Measurements from ENCODE around the gene ARHGAP42.

- TF ChIP-seq MTA3 (CRISPR knock-in tag; IDR thresholded peaks at IDR 0.05) (no peak), RXRA (CRISPR knock-in tag; IDR thresholded peaks at IDR 0.05) (no peak), EZH2 (conservative IDR thresholded peaks at IDR 0.05; ENCODE audit: low read depth, low read length) (no peak), NFIC (IDR thresholded peaks at IDR 0.05; ENCODE audit: low read length) (no peak), ZMAT5 (CRISPR knock-in tag; IDR thresholded peaks at IDR 0.05; ENCODE audit: borderline replicate concordance, low read depth) (no peak), FOSL2 (CRISPR knock-in tag; IDR thresholded peaks at IDR 0.05) (no peak), CHD2 (IDR thresholded peaks at IDR 0.05; ENCODE audit: low read depth, low read length) (no peak), TEAD2 (CRISPR knock-in tag; IDR thresholded peaks at IDR 0.05) (no peak), ATF2 (CRISPR knock-in tag; IDR thresholded peaks at IDR 0.05) (no peak), SIN3A (IDR thresholded peaks at IDR 0.05; ENCODE audit: borderline replicate concordance, low read depth, low read length) (no peak), RNF219 (CRISPR knock-in tag; IDR thresholded peaks at IDR 0.05) (no peak)
- TF ChIP-seq, protein P1, sequence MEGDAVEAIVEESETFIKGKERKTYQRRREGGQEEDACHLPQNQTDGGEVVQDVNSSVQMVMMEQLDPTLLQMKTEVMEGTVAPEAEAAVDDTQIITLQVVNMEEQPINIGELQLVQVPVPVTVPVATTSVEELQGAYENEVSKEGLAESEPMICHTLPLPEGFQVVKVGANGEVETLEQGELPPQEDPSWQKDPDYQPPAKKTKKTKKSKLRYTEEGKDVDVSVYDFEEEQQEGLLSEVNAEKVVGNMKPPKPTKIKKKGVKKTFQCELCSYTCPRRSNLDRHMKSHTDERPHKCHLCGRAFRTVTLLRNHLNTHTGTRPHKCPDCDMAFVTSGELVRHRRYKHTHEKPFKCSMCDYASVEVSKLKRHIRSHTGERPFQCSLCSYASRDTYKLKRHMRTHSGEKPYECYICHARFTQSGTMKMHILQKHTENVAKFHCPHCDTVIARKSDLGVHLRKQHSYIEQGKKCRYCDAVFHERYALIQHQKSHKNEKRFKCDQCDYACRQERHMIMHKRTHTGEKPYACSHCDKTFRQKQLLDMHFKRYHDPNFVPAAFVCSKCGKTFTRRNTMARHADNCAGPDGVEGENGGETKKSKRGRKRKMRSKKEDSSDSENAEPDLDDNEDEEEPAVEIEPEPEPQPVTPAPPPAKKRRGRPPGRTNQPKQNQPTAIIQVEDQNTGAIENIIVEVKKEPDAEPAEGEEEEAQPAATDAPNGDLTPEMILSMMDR (CRISPR knock-in tag; IDR thresholded peaks at IDR 0.05): no peak
- TF ChIP-seq, protein P2, sequence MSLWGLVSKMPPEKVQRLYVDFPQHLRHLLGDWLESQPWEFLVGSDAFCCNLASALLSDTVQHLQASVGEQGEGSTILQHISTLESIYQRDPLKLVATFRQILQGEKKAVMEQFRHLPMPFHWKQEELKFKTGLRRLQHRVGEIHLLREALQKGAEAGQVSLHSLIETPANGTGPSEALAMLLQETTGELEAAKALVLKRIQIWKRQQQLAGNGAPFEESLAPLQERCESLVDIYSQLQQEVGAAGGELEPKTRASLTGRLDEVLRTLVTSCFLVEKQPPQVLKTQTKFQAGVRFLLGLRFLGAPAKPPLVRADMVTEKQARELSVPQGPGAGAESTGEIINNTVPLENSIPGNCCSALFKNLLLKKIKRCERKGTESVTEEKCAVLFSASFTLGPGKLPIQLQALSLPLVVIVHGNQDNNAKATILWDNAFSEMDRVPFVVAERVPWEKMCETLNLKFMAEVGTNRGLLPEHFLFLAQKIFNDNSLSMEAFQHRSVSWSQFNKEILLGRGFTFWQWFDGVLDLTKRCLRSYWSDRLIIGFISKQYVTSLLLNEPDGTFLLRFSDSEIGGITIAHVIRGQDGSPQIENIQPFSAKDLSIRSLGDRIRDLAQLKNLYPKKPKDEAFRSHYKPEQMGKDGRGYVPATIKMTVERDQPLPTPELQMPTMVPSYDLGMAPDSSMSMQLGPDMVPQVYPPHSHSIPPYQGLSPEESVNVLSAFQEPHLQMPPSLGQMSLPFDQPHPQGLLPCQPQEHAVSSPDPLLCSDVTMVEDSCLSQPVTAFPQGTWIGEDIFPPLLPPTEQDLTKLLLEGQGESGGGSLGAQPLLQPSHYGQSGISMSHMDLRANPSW (CRISPR knock-in tag; IDR thresholded peaks at IDR 0.05; ENCODE audit: borderline replicate concordance): no peak
Observed at GRCh38 chr11:100978442-100978841, 291.4 kb downstream of the ARHGAP42 start.

All from HepG2 (cell line).